ENCODE data around the gene UBE2O. TPM values are rescaled to one million over a fixed set of nuclear protein-coding genes. Genes with fewer than 3 reads are reported as not detected.

Gene UBE2O
- total RNA-seq, 3 donors from 2014 or later (not counting 1 experiment from before 2014, with no cell fraction given) = 34.9 to 40.2 (median 37.7) TPM

- H3K27ac ChIP-seq (ENCODE audit: low read length) = no peak overlapping the region
Measured at GRCh38 chr17:76435751-76436150, 17.2 kb downstream of the UBE2O start.

GRCh38 chr17:76434870-76435269 is 18.1 kb downstream of the UBE2O start:
- H3K4me1 Mint-ChIP-seq = peaks cover 18 to 38% of the 10 kb centered on the region in 2 donors
- no peaks in the 10 kb centered on the region for H3K36me3 ChIP-seq (ENCODE audit: control insufficient read depth, insufficient read depth, low read length)
- no peaks in the 10 kb centered on the region for H3K27me3 Mint-ChIP-seq (ENCODE audit: low read depth in 2 of 2)
- no peaks in the 10 kb centered on the region for H3K36me3 Mint-ChIP-seq
- no peak overlapping the region for H3K27ac Mint-ChIP-seq
- no peak for TF ChIP-seq CTCF (IDR thresholded peaks at IDR 0.05)
- H3K4me3 Mint-ChIP-seq = no peak overlapping the region
- H3K9me3 Mint-ChIP-seq = no peaks in the 10 kb centered on the region
- H3K27ac ChIP-seq (ENCODE audit: low read length) = no peak overlapping the region
- intact Hi-C loops (cut with micrococcal nuclease) = no loop called here
- ATAC-seq = no peak
- H3K27me3 ChIP-seq (ENCODE audit: control insufficient read depth, insufficient read depth, low read length) = no peaks in the 10 kb centered on the region
- H3K4me3 ChIP-seq (ENCODE audit: low read length) = no peak overlapping the region
- H3K4me1 ChIP-seq (ENCODE audit: control insufficient read depth, insufficient read depth, low read length) = peaks cover 5% of the 10 kb centered on the region
- H3K9me3 ChIP-seq (ENCODE audit: control insufficient read depth, insufficient read depth, low read length) = no peaks in the 10 kb centered on the region
- DNase-seq = no peak
- WGBS (ENCODE audit: insufficient coverage) = 98% methylated on average over 7 of the region's 7 CpGs

More at GRCh38 chr17:76435751-76436150, 17.2 kb downstream of the UBE2O start:
- ATAC-seq (no peak), DNase-seq (no peak)
- Mint-ChIP-seq H3K36me3 (no peaks in the 10 kb centered on the region), H3K9me3 (no peaks in the 10 kb centered on the region), H3K4me3 (no peak overlapping the region), H3K4me1 (peaks cover 18 to 44% of the 10 kb centered on the region in 2 donors), H3K27ac (no peak overlapping the region), H3K27me3 (ENCODE audit: low read depth in 2 of 2) (no peaks in the 10 kb centered on the region)
- no peaks in the 10 kb centered on the region for H3K9me3 ChIP-seq (ENCODE audit: control insufficient read depth, insufficient read depth, low read length)
- TF ChIP-seq CTCF (IDR thresholded peaks at IDR 0.05) = no peak
- no peaks in the 10 kb centered on the region for H3K36me3 ChIP-seq (ENCODE audit: control insufficient read depth, insufficient read depth, low read length)
- 98% methylated on average over 11 of the region's 11 CpGs for WGBS (ENCODE audit: insufficient coverage)
- intact Hi-C loops (cut with micrococcal nuclease) = no loop called here
- peaks cover 5% of the 10 kb centered on the region for H3K4me1 ChIP-seq (ENCODE audit: control insufficient read depth, insufficient read depth, low read length)
- no peaks in the 10 kb centered on the region for H3K27me3 ChIP-seq (ENCODE audit: control insufficient read depth, insufficient read depth, low read length)
- no peak overlapping the region for H3K4me3 ChIP-seq (ENCODE audit: low read length)

- no peak for TF ChIP-seq CTCF (IDR thresholded peaks at IDR 0.05)
- Mint-ChIP-seq H3K36me3 (no peaks in the 10 kb centered on the region), H3K4me1 (peaks cover 10 to 29% of the 10 kb centered on the region in 2 donors), H3K4me3 (no peak overlapping the region), H3K27ac (no peak overlapping the region), H3K27me3 (ENCODE audit: low read depth in 2 of 2) (no peaks in the 10 kb centered on the region), H3K9me3 (no peaks in the 10 kb centered on the region)
- H3K36me3 ChIP-seq (ENCODE audit: control insufficient read depth, insufficient read depth, low read length) = no peaks in the 10 kb centered on the region
- intact Hi-C loops (cut with micrococcal nuclease) = no loop called here
- H3K9me3 ChIP-seq (ENCODE audit: control insufficient read depth, insufficient read depth, low read length) = no peaks in the 10 kb centered on the region
- no peaks in the 10 kb centered on the region for H3K4me1 ChIP-seq (ENCODE audit: control insufficient read depth, insufficient read depth, low read length)
- H3K27me3 ChIP-seq (ENCODE audit: control insufficient read depth, insufficient read depth, low read length) = no peaks in the 10 kb centered on the region
- H3K27ac ChIP-seq (ENCODE audit: low read length) = no peak overlapping the region
- ATAC-seq (no peak), DNase-seq (no peak)
- no peak overlapping the region for H3K4me3 ChIP-seq (ENCODE audit: low read length)
- WGBS (ENCODE audit: insufficient coverage) = 90% methylated on average over 9 of the region's 9 CpGs
Measured at GRCh38 chr17:76433693-76434092, 19.3 kb downstream of the UBE2O start.

GRCh38 chr17:76432712-76433336 is 20.1 kb downstream of the UBE2O start:
- Histone ChIP-seq H3K9me3 (ENCODE audit: control insufficient read depth, insufficient read depth, low read length) (no peaks in the 10 kb centered on the region), H3K36me3 (ENCODE audit: control insufficient read depth, insufficient read depth, low read length) (no peaks in the 10 kb centered on the region), H3K4me3 (ENCODE audit: low read length) (no peak overlapping the region), H3K27ac (ENCODE audit: low read length) (no peak overlapping the region), H3K4me1 (ENCODE audit: control insufficient read depth, insufficient read depth, low read length) (no peaks in the 10 kb centered on the region), H3K27me3 (ENCODE audit: control insufficient read depth, insufficient read depth, low read length) (no peaks in the 10 kb centered on the region)
- Mint-ChIP-seq H3K36me3 (no peaks in the 10 kb centered on the region), H3K9me3 (no peaks in the 10 kb centered on the region), H3K4me1 (peaks cover 18 to 31% of the 10 kb centered on the region in 2 donors), H3K4me3 (no peak overlapping the region), H3K27me3 (ENCODE audit: low read depth in 2 of 2) (no peaks in the 10 kb centered on the region), H3K27ac (no peak overlapping the region)
- ATAC-seq (peak in 2 of 3 donors; percentile 58 to 68), DNase-seq (peak in 1 of 2 donors; percentile 30)
- WGBS (ENCODE audit: insufficient coverage) = 71% methylated on average over 3 of the region's 3 CpGs
- TF ChIP-seq CTCF (IDR thresholded peaks at IDR 0.05) = peak; percentile 49
- intact Hi-C loops (cut with micrococcal nuclease) = no loop called here

Measured in natural killer cell (primary cell).